GM21576 (cell line): ENCODE results near the gene APOB.

Source experiments
- ATAC-seq: cut with Tn5 transposase; IDR thresholded peaks from one replicate; pipeline ENCODE4 v1.9.1; 2021; ENCODE audit warnings: mild to moderate bottlenecking, moderate library complexity; ENCODE audit not compliant: unreplicated experiment

APOB gene

DNA sequence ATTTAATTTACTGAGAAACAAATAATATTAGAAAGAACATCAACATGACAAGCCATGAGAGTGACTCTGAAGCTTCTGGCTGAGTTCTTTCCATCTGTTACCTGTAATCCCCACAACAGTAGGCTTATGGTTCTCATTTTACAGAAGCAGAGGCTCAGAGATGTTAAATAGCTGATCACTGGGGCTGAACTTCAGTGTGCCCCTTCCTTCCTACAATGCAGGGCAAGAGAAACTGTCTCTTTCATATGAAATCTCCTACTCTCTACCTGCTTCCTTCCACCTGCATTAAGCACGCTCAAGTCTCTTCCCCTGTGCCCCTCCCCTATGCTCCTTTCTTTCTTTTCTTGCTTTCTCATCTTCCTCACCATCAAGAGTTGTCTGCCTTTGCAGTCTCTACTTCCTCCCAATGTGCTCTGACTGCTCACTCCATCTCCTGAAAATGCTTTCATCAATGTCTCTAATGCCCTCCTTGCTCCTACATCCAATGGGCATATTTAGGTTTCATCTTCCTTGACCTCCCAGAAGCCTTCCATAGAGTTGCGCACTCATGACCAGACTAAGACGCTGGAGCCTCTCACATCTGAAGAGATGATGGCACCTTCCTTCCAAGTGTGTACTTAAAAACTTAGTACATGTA lies 23.7 kb downstream of the APOB start:
- no peak for ATAC-seq

DNA sequence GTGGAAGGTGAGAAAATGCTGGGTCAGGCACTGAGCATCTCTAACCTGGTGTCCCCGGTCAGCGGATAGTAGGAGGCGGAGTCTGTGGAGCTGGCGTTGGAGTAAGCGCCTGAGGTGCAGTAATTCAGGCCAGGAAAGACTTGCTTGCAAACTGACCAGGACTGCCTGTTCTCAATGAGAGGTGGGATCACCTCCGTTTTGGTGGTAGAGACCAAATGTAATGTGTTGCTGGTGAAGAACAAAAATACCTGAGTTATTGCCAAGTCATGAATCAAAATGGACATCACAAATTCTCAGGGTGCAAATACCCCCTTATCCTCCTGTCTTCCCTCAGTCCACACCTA lies 24.2 kb downstream of the APOB start:
- ATAC-seq: no peak

DNA sequence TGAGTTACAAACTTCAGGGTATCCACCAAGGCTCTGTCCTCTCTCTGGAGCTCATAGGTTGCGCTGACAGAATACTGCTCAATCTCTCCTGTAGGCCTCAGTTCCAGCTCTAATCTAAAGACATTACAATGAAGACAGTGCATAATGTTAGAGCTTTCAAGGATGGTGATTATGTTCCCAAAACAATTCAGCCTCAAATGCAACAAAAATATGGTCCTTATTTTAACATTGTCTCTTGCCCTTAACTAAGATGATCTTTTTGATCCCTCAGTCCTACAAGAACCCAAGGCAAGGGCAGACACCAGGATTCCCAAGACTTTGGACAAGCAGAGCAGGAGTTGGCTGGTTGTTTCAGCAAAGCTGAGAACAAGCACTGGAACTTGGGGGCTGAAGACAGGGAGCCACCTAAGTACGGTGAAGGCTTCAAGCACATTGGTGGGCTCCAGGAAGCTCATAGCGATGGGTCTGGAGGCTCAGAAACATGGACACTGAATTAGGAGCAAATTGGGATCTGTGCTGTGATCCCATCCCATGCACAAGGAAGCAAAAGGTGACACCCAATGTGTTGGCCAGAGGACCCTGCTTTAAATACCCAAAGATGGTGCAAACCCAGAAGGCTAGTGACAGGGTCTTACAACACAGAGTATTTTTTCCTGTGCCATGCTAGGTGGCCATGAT lies 24.7 kb downstream of the APOB start:
- no peak for ATAC-seq

DNA sequence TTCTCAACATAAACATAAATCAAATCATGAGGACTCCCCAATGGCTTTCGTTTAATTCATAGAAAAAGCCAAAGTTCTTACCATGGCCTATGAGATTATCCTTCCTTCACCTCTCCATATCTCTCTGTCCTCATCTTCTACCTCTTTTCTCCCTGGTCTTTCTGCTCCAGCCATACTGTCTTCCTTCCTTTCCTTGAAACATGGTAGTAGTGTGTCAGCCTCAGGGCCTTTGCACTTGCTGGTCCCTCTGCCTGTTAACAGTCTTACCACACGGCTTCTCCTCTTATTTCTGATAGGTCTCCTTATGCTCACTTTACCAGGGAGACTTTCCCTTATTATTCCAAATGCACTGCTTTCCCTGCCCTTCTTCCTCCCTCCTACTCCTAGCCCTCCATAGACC lies 25.6 kb downstream of the APOB start:
- ATAC-seq: no peak

DNA sequence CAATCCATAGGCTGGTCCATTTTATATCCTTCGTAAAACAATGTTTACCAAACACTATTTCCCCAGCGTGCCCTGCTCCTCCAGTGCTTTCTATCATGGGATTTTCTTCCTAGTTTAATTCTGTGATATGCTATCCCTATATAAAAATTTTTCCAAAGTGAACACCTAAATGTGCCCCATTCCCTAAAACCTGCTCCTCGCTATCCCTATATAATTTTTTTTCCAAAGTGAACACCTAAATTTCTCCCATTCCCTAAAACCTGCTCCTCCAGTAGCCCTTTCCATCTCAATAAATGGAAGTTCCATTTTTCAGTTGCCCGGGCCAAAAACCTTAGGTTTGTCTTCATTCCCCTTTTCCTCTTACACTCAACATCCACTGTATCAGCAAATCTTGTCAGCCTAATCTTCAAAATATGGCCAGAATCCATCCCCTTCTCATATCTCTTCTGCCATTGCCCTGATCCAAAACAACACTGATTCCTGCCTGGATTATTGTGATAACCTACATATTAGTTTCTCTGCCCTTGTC lies 26.1 kb downstream of the APOB start:
- no peak for ATAC-seq

DNA sequence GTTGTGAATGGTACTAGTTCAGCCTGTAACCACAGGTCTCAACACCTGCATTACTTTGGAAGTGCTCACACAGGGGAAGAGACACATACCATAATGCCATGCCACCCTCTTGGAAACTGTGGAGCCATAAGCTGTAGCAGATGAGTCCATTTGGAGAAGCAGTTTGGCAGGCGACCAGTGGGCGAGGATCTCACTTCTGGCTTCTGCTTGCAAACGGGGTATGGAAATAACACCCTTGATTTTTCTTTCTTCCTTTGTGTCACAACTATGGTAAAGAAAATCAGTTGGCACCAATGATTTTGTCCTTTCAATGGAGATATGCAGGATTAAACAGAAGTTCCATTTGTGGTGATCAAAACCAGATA lies 28.6 kb downstream of the APOB start:
- no peak for ATAC-seq

DNA sequence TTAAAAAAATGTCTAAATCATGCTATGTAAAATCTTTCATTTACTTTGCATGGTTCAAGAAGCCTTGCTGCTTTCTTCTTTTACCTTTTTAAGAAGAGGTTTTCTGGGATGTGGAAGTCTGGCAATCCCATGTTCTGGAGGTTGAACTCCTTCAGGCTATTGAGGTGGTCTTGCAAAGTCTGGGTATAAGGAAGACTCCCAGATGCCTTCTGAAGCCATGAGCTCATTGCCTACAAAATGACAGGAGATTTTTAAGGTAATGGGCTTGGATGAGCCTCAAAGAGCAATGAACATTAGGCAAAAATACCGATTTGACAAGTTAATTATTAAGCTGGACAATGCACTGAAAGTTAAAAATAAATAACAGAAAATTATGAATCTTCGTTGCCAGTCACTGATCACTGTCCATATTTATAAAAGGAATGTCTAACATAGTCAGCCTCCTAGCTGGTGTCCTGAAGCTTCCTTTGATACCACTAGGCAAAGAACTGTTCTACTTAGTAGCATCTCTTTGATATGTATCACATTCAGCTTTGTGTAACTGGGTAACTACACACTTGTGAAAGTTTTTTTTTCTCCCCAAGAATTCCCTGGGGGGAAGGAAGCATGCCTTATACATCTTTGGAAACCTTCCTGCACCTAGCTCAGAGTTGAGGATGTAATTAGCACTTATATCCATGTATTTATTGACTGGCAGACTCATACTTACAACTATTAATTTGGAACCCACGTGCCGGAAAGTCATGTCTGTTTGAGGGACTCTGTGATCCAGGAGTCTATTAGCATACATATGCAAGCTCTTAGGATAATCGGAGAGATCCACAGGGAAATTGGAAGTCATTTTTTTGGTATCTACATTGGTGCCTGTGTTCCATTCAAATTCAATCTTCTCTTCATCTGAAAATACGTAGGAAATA lies 29.3 kb downstream of the APOB start:
- no peak for ATAC-seq

DNA sequence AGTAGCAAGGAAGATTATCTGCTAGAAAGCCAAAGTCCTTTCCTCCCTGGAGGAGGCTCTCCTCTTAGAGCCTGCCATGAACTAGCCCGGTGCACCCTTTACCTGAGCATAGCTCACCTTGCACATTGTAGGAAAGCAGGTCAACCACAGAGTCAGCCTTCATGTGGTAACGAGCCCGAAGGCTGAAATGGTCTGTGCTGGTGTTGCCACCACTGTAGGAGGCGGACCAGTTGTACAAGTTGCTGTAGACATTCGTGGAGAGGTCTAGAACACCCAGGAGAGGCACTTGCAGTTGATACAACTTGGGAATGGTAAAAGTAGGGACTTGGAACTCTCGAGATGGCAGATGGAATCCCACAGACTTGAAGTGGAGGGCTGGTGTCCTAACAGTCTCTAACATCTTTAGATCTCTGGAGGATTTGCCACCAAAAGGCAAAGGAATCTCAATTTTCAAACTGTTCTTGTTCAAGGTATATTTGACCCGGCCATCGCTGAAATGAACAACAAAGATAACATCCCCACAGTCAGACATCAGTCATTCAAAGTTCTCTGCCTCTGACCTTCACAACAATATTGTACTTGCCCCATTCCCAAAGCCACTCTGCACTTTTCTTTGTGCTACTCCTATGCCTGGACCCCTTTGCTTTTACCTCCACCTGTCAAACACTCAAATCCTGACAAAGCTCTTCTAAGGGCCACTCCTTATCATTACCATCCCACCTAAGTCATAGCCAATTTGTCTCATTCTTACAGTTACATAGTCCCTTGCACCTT lies 30.6 kb downstream of the APOB start:
- ATAC-seq: no peak

DNA sequence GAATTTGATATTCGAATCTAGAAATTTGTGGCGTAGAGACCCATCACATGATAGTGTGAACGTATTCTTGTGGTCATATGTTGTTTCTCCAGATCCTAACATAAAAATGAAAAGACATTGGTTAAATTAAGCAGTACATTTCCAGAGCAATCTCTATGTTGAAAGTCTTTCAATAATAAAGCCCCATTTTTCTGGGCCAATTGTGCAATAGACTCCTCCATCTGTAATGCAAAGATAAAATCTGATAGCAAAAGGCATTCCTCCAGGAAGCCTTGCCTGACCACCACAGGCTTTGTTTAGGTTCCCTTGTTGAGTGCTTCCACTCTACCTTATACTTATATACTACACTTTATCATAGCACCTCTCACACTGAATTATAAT lies 31.3 kb downstream of the APOB start:
- ATAC-seq: no peak

DNA sequence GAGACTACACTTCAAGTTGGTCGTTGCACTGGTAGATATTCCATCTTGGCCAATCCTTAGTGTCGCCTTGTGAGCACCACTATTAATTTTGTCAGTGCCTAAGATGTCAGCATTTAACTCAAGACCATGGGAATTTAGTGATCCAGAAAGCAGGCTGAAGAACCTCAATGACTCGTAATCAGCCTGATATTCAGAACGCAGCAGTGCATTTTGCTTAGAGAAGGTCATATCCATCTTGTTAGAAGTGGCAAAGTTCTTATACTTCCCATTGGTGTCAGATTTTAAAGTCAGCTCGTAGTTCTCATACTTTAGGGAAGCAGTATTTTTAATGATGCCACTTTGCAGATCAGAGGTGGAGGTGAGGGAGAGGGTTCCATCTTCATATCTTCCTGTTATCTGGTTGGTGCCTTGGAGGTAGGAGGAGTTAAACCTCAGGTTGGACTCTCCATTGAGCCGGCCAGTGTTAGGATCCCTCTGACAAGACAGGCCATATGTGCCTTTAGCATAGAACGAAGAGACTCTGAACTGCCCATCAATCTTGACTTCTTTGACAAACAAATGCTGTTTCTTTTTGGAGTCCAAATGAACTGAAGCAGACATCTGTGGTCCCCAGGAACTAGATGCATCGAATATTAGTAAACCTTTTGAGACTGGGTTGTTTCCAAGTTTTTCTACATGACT lies 31.9 kb downstream of the APOB start:
- no peak for ATAC-seq

DNA sequence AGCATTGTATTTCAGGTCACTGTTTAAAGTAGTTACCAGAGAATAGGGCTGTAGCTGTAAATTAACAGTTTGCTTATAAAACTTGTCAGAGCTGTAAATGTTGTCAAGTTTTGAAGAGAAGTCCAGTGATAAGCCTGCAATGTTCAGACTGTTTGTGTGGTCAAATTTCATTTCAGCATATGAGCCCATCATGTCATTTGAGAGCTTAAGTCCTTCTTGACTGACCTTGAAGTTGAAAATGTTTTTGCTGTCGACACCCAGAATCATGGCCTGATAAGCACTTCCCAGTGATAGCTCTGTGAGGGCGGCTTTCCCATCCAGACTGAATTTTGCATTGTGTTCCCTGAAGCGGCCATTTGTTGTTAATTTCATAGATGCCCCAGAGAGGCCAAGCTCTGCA lies 32.4 kb downstream of the APOB start:
- ATAC-seq: no peak

DNA sequence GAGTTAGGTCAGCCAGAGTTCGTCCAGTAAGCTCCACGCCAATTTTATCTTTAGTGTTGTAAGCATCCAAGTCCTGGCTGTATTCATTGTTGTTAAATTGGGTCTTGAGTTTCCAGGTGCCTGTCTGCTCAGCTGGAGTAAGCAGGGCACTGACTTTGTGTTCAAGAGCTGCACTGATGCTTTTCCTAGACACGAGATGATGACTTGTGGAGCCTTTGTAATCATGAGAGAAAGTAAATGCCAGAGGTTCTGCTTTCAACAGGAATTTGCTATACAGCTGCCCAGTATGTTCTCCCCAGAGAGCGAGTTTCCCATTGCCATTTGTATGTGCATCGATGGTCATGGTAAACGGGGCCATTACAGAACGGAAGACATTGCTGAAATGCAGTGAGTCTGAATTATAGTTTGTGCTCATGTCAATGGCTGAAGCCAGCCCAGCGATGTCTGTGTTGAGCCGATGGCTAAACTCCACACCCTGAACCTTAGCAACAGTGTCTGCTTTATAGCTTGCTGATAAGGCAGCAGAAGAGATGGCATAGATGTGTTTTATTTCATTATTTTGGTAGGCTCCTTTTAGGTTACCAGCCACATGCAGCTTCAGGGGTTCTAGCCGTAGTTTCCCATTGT lies 32.9 kb downstream of the APOB start:
- no peak for ATAC-seq

DNA sequence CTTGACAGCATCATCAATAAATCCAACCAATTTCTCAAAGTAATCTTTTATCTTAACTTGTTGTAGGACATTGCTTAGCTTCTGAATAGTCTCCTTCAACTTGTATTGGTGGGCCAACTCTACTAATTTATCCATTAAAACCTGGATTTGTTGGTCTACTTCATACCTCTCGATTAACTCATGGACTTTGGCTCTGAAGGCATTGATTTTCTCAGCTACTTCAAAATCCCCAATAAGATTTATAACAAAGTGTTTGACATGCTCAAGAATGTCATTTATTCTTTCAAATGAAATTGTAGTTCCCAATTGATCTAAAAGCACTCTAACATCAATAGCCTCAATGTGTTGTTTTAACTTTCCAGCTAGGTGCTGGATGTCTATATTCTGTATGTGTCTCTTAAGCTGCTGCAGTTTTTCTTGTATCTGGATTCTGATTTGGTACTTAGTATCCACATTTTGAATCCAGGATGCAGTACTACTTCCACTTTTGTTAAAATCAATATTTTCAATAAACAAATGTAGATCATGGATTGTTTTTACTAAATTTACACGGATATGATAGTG lies 34.1 kb downstream of the APOB start:
- ATAC-seq: no peak

DNA sequence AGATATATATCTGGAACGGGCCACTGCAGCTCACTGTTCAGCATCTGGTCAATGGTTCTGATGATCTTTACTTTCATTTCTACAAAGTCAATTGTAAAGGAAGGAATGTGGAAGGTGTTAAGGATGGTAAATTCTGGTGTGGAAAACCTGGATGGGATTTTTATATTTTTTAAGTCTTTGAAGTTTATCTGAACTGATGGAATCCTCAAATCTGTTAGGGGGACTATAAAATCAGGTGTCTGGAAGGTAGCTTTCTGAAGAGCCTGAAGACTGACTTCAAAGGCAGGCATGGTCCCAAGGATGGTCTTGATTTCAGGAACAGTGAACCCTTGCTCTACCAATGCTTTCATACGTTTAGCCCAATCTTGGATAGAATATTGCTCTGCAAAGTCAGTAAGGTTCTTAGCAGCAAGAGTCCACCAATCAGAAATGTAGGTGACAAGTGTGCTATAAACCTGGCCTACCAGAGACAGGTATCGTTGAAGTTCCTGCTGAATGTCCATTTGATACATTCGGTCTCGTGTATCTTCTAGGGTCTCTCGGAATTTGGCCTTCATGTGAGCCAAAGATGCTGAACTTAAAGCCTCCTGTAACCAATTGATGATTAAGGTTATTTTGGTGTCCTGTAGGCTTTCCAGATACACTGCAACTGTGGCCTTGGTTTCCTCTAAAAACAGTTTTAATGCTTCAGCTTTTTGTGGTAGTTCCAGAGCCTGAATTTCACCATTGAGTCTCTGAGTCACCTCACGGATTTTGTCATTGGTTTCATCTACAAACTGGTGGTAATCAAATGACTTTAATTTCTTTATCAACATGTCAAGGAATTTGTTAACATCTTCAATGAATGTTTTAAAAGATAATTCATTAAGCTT lies 34.8 kb downstream of the APOB start:
- ATAC-seq: no peak

DNA sequence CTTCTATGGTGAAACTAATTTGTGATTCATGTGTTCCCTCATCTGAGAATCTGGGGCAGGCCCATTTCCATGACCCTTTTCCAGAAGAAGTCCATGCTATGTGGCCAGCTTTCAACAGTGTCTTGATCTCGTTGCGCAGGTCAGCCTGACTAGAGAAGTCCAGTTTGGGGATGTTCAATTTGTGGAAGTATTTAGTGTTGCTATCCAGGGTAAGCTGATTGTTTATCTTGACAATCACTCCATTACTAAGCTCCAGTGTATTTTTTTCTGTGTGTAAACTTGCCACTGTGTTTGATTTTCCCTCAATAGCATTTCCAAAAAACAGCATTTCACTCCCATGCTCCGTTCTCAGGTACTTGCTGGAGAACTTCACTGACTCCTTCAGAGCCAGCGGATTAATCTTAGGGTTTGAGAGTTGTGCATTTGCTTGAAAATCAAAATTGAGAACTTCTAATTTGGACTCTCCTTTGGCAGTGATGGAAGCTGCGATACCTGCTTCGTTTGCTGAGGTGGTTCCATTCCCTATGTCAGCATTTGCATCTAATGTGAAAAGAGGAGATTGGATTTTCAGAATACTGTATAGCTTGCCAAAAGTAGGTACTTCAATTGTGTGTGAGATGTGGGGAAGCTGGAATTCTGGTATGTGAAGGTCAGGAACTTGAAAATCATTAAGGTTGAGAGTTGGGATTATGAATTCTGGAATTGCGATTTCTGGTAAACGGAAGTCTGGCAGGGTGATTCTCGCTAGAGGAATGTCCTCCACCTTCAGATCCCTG lies 35.7 kb downstream of the APOB start:
- no peak for ATAC-seq

DNA sequence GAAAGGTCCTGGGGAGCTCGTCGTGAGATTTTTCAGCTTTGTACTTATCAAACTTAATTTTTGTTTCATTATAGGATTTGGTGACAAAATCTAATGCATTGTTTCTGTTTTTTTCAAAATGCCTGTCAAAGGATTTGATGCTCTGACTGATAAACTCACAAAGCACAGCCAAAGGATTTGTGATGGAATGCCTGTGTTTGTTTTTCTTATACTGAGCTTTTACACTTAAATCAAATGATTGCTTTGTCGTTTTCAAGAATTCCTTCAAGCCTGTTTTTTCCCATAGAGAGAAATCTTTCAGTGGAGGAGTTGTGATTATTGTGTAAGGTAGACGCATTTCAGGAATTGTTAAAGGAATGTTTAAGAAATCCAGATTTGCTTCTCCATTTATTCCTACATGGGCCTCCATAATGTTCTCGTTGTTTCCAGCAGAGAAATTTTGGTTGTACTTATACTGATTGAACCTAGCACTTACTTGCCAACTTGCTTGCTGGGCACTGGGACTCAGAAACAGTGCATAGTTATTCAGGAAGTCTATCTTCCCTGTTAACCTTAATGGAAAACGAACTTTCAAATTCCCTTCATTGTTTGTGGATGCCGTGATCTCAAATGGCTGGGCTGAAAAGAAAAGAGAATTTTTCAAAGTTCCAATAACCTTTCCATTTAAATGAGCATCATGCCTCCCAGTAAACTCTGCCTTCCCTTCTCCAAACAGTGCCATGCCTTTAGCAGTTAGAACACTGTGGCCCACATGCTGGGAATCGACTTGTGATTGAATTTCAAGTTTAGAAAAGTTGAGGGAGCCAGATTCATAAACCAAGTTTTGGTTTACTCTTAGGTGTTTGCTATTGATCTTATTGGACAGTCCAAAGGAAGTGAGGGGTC lies 36.5 kb downstream of the APOB start:
- no peak for ATAC-seq
